NB4 (cell line): Measurements from ENCODE around the gene PSENEN.

ENCODE experiments used
- MYC ChIP-seq: IDR thresholded peaks from 2 replicates; pipeline ENCODE4 v1.6.1; 2011; ENCODE audit warnings: low read depth, low read length
- POLR2A ChIP-seq: IDR thresholded peaks from 2 replicates; pipeline ENCODE4 v1.6.1; 2011; ENCODE audit warnings: mild to moderate bottlenecking; ENCODE audit not compliant: insufficient read length; ENCODE audit errors: extremely low read depth
- TF ChIP-seq, protein P1 (sequence below): IDR thresholded peaks from one replicate; pipeline ENCODE4 v1.5.1; 2012; ENCODE audit warnings: low read depth, low read length
- TF ChIP-seq, protein P2 (sequence below): IDR thresholded peaks from 2 replicates; pipeline ENCODE4 v1.6.1; 2011; ENCODE audit warnings: low read depth, low read length

DNA sequence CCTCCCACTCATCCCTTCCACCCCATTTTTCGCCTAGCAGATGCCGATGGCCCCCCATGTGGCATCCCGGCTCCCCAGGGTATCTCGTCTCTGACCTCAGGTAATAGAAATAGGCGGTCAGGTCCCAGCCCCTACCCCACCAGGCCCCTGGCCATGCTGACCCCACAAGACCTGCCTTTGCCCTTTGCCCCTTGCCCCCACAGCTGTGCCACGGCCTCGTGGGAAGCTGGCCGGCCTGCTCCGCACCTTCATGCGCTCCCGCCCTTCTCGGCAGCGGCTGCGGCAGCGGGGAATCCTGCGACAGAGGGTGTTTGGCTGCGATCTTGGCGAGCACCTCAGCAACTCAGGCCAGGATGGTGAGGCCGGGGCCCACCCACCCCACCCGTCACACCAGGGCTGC is 35.3 kb downstream of the PSENEN start:
- TF ChIP-seq, protein P1, sequence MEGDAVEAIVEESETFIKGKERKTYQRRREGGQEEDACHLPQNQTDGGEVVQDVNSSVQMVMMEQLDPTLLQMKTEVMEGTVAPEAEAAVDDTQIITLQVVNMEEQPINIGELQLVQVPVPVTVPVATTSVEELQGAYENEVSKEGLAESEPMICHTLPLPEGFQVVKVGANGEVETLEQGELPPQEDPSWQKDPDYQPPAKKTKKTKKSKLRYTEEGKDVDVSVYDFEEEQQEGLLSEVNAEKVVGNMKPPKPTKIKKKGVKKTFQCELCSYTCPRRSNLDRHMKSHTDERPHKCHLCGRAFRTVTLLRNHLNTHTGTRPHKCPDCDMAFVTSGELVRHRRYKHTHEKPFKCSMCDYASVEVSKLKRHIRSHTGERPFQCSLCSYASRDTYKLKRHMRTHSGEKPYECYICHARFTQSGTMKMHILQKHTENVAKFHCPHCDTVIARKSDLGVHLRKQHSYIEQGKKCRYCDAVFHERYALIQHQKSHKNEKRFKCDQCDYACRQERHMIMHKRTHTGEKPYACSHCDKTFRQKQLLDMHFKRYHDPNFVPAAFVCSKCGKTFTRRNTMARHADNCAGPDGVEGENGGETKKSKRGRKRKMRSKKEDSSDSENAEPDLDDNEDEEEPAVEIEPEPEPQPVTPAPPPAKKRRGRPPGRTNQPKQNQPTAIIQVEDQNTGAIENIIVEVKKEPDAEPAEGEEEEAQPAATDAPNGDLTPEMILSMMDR, result no peak
- no peak for TF ChIP-seq POLR2A
- TF ChIP-seq MYC, result no peak
- TF ChIP-seq, protein P2, sequence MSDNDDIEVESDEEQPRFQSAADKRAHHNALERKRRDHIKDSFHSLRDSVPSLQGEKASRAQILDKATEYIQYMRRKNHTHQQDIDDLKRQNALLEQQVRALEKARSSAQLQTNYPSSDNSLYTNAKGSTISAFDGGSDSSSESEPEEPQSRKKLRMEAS, result no peak
